Inferior parietal cortex (tissue), 1 donor: Measurements from ENCODE around the gene PIP5K1C.
"Not testable (repeated sequence)": the region's sequence is repeated elsewhere in the genome, so short reads cannot be mapped to it uniquely, and the experiment has no call there.

ENCODE experiments used
- DNase-seq: peaks from one replicate; pipeline ENCODE4 v3.0.0-alpha.2; 2016; ENCODE audit errors: extremely low spot score

PIP5K1C gene

GRCh38 chr19:3674784-3675543 lies 25.3 kb downstream of the PIP5K1C start:
- DNase-seq, result no peak

GRCh38 chr19:3673506-3674439 lies 26.5 kb downstream of the PIP5K1C start:
- DNase-seq, result no peak

- DNase-seq, result no peak
Measured at GRCh38 chr19:3672993-3673392, 27.3 kb downstream of the PIP5K1C start.

- DNase-seq, result no peak
Measured at GRCh38 chr19:3672575-3672948, 27.7 kb downstream of the PIP5K1C start.

GRCh38 chr19:3671680-3672574 lies 28.3 kb downstream of the PIP5K1C start:
- DNase-seq, result no peak

GRCh38 chr19:3670796-3671679 lies 29.2 kb downstream of the PIP5K1C start:
- no peak for DNase-seq

- no peak for DNase-seq
Measured at GRCh38 chr19:3669947-3670795, 30.1 kb downstream of the PIP5K1C start.

- no peak for DNase-seq
Measured at GRCh38 chr19:3669082-3669946, 31.0 kb downstream of the PIP5K1C start.

GRCh38 chr19:3668331-3669081 lies 31.8 kb downstream of the PIP5K1C start:
- no peak for DNase-seq

GRCh38 chr19:3667766-3668165 lies 32.5 kb downstream of the PIP5K1C start:
- no peak for DNase-seq

- DNase-seq, result no peak
Measured at GRCh38 chr19:3667037-3667638, 33.1 kb downstream of the PIP5K1C start.

GRCh38 chr19:3666545-3666856 lies 33.8 kb downstream of the PIP5K1C start:
- not testable (repeated sequence) for DNase-seq

- DNase-seq, result peak; percentile 59
Measured at GRCh38 chr19:3665681-3666544, 34.4 kb downstream of the PIP5K1C start.

- no peak for DNase-seq
Measured at GRCh38 chr19:3664879-3665642, 35.2 kb downstream of the PIP5K1C start.

GRCh38 chr19:3663838-3664237 lies 36.4 kb downstream of the PIP5K1C start:
- DNase-seq, result no peak
